ENCODE measurements around the gene ITGB4. TPM values are rescaled to one million over a fixed set of nuclear protein-coding genes. Genes with fewer than 3 reads are reported as not detected.
"Not testable (repeated sequence)": the region's sequence is repeated elsewhere in the genome, so short reads cannot be mapped to it uniquely, and the experiment has no call there.

ITGB4 gene
- total and polyA plus RNA-seq, 2 donors (not counting 3 experiments of a cell fraction or from before 2014, with no cell fraction given), result 4.2 to 6.7 TPM

- no TSS peak for BruUV-seq (replicated peaks)
- peak overlapping the region; percentile 61 to 87 (median 72) for H3K4me3 ChIP-seq (replicated peaks in 1 of 3; ENCODE audit: insufficient read depth in 1 of 3, low read depth in 1 of 3, low read length in 3 of 3)
- dilution Hi-C loops (cut with MboI; ENCODE audit: extremely low pct_ligation_motif_present, low sequenced_read_pairs), result no loop called here
Observed at GRCh38 chr17:75777296-75777922, 56.1 kb downstream of the ITGB4 start.

GRCh38 chr17:75778066-75778860 lies 57.0 kb downstream of the ITGB4 start:
- H3K9me1 ChIP-seq (replicated peaks; ENCODE audit: control insufficient read depth, extremely low read depth, insufficient read depth, low read length); H3K27me3 ChIP-seq (ENCODE audit: control insufficient read depth in 2 of 2, insufficient read depth in 2 of 2, low read length in 2 of 2); H4K20me1 ChIP-seq (replicated peaks; ENCODE audit: control insufficient read depth, extremely low read depth, insufficient read depth, low read length); DNase-seq (ENCODE audit: low read depth, low spot score); H3K9me3 ChIP-seq (replicated peaks; ENCODE audit: control insufficient read depth, insufficient read depth, low read length); dilution Hi-C loops (cut with MboI; ENCODE audit: extremely low pct_ligation_motif_present, low sequenced_read_pairs); H2AFZ ChIP-seq (ENCODE audit: low read depth, low read length): not testable (repeated sequence)
- BruUV-seq (replicated peaks), result TSS peak; percentile 37
- Histone ChIP-seq H3K9ac (replicated peaks; ENCODE audit: extremely low read depth, insufficient read depth, low read length) (peak overlapping the region; percentile 95), H3K36me3 (ENCODE audit: control insufficient read depth in 2 of 2, extremely low read depth in 1 of 2, insufficient read depth in 2 of 2, low read length in 2 of 2) (peaks cover 14 to 16% of the 10 kb centered on the region in 2 experiments), H3K79me2 (ENCODE audit: control insufficient read depth, insufficient read depth, low read length) (peaks cover 18% of the 10 kb centered on the region), H3K4me3 (replicated peaks in 1 of 3; ENCODE audit: insufficient read depth in 1 of 3, low read depth in 1 of 3, low read length in 3 of 3) (peak overlapping the region; percentile 61 to 87 (median 72)), H3K4me2 (ENCODE audit: insufficient read depth, low read length) (peak overlapping the region; percentile 73), H3K4me1 (ENCODE audit: control insufficient read depth, extremely low read depth, insufficient read depth, low read length) (peaks cover 14% of the 10 kb centered on the region), H3K27ac (ENCODE audit: insufficient read depth, low read depth, low read length) (peak overlapping the region; percentile 93)
- intact Hi-C loops (cut with micrococcal nuclease), result loop anchor here (5.0 to 10.0 kb wide), 2 partner anchors 119 to 227 kb away; partner anchors contain the start of genes CDK3 and TRIM65
- FAIRE-seq, result peak; percentile 28
- POLR2A ChIA-PET, result interaction anchor here (0.6 kb wide), 1 partner anchor 94 kb away, joined by 3 read pairs; no protein-coding TSS in a partner anchor
- CTCF ChIA-PET, result interaction anchor here (0.9 to 1.7 kb wide), 3 partner anchors 37 to 99 kb away, joined by 3 to 5 read pairs (median 5); no protein-coding TSS in a partner anchor

More at GRCh38 chr17:75777296-75777922, 56.1 kb downstream of the ITGB4 start:
- FAIRE-seq, result peak; percentile 59
- TF ChIP-seq FOS (IDR thresholded peaks at IDR 0.05; ENCODE audit: borderline replicate concordance, insufficient read depth, low read length), result no peak
- TF ChIP-seq JUN (IDR thresholded peaks at IDR 0.05; ENCODE audit: borderline replicate concordance, insufficient read depth, insufficient read length, low read depth), result no peak
- no peak for TF ChIP-seq GATA2 (IDR thresholded peaks at IDR 0.05; ENCODE audit: insufficient read depth, insufficient read length, low read depth, low read length)
- TF ChIP-seq MAX (IDR thresholded peaks at IDR 0.05; ENCODE audit: insufficient read depth, insufficient read length), result no peak
- no peak for TF ChIP-seq MYC (IDR thresholded peaks at IDR 0.05; ENCODE audit: low read depth, low read length)
- TF ChIP-seq POLR2A (IDR thresholded peaks at IDR 0.05; ENCODE audit: low read depth, low read length), result no peak
- TF ChIP-seq CTCF (IDR thresholded peaks at IDR 0.05; ENCODE audit: extremely low read depth in 1 of 2, insufficient read depth in 1 of 2, low read depth in 1 of 2, low read length in 2 of 2), result no peak
- TF ChIP-seq EZH2 (IDR thresholded peaks at IDR 0.05; ENCODE audit: borderline replicate concordance, low read depth, low read length, severe bottlenecking), result no peak
- no peak for TF ChIP-seq POLR2AphosphoS5 (IDR thresholded peaks at IDR 0.05; ENCODE audit: insufficient read depth, low read depth, low read length)
- peak overlapping the region; percentile 73 for H3K4me2 ChIP-seq (ENCODE audit: insufficient read depth, low read length)
- H2AFZ ChIP-seq (ENCODE audit: low read depth, low read length), result no peak overlapping the region
- intact Hi-C loops (cut with micrococcal nuclease), result loop anchor here (5.0 to 10.0 kb wide), 2 partner anchors 120 to 227 kb away; partner anchors contain the start of genes CDK3 and TRIM65
- H3K9ac ChIP-seq (replicated peaks; ENCODE audit: extremely low read depth, insufficient read depth, low read length), result peak overlapping the region; percentile 37
- peaks cover 9% of the 10 kb centered on the region for H3K4me1 ChIP-seq (ENCODE audit: control insufficient read depth, extremely low read depth, insufficient read depth, low read length)
- no peak for DNase-seq (ENCODE audit: low read depth, low spot score)
- ChIA-PET POLR2A (interaction anchor here (1.3 to 5.2 kb wide), 2 partner anchors 12 to 78 kb away, joined by 15 to 24 read pairs; partner anchors contain the start of genes GALK1 and WBP2), CTCF (interaction anchor here (1.0 to 3.3 kb wide), 6 partner anchors 8 to 84 kb away, joined by 3 to 16 read pairs (median 4); partner anchors contain the start of gene GALK1)
- no peak overlapping the region for H3K27ac ChIP-seq (ENCODE audit: insufficient read depth, low read depth, low read length)
- no peaks in the 10 kb centered on the region for H3K27me3 ChIP-seq (ENCODE audit: control insufficient read depth in 2 of 2, insufficient read depth in 2 of 2, low read length in 2 of 2)
- H4K20me1 ChIP-seq (replicated peaks; ENCODE audit: control insufficient read depth, extremely low read depth, insufficient read depth, low read length), result peaks cover 6% of the 10 kb centered on the region
- peaks cover 14 to 16% of the 10 kb centered on the region in 2 experiments for H3K36me3 ChIP-seq (ENCODE audit: control insufficient read depth in 2 of 2, extremely low read depth in 1 of 2, insufficient read depth in 2 of 2, low read length in 2 of 2)
- H3K9me1 ChIP-seq (replicated peaks; ENCODE audit: control insufficient read depth, extremely low read depth, insufficient read depth, low read length), result no peaks in the 10 kb centered on the region
- H3K79me2 ChIP-seq (ENCODE audit: control insufficient read depth, insufficient read depth, low read length), result peaks cover 18% of the 10 kb centered on the region
- no peaks in the 10 kb centered on the region for H3K9me3 ChIP-seq (replicated peaks; ENCODE audit: control insufficient read depth, insufficient read depth, low read length)
